ENCODE results near the gene SPG11. TPM values are rescaled to one million over a fixed set of nuclear protein-coding genes. Genes with fewer than 3 reads are reported as not detected.
A peak's percentile ranks its signal among the peaks of the same experiment; 100 is the strongest.

SPG11 gene
- total and polyA plus RNA-seq, 9 of the 15 experiments (the other 6 are each of a cell fraction or from before 2014, with no cell fraction given): 23.3 to 71.2 (median 45.6) TPM

GRCh38 chr15:44662478-44663409 is 718 bp downstream of the SPG11 start (continued):
- TF ChIP-seq SIN3A (IDR thresholded peaks at IDR 0.05; ENCODE audit: borderline replicate concordance in 2 of 2, control insufficient read depth in 1 of 2, low read depth in 2 of 2, low read length in 2 of 2) (peak in 1 of 2 experiments; percentile 87; a peak in 3 of 4 replicates), ELF2 (CRISPR knock-in tag; IDR thresholded peaks at IDR 0.05) (0 out of 2 replicates have a peak, but pooled peaks have one; percentile 15), ZC3H4 (CRISPR knock-in tag; IDR thresholded peaks at IDR 0.05; ENCODE audit: borderline replicate concordance) (no peak; the same call in 1 of the 2 replicates), ATF7 (IDR thresholded peaks at IDR 0.05) (peak; percentile 34; the same call in 1 of the 2 replicates), HOXB6 (CRISPR knock-in tag; IDR thresholded peaks at IDR 0.05; ENCODE audit: borderline replicate concordance) (no peak), FOXK2 (conservative IDR thresholded peaks at IDR 0.05 in 1 of 2, IDR thresholded peaks at IDR 0.05 in 1 of 2; ENCODE audit: low read depth in 2 of 2) (peak in 1 of 2 experiments; percentile 22; a peak in 1 of 4 replicates), CEBPG (CRISPR knock-in tag; IDR thresholded peaks at IDR 0.05) (no peak), CEBPG (tag; conservative IDR thresholded peaks at IDR 0.05 in 1 of 2, IDR thresholded peaks at IDR 0.05 in 1 of 2) (peak; percentile 18 to 53; a peak in 3 of 4 replicates), E2F3 (CRISPR knock-in tag; IDR thresholded peaks at IDR 0.05) (peak; percentile 63; the same call in 1 of the 2 replicates), SMARCC2 (IDR thresholded peaks at IDR 0.05; ENCODE audit: low read depth) (peak; percentile 17; the same call in 1 of the 2 replicates), FOS (IDR thresholded peaks at IDR 0.05; ENCODE audit: extremely low read depth, insufficient read length) (no peak), YY1 (IDR thresholded peaks at IDR 0.05; ENCODE audit: borderline replicate concordance in 1 of 3, control insufficient read depth in 1 of 3, extremely low read depth in 1 of 3, insufficient read depth in 3 of 3, insufficient read length in 1 of 3, insufficient replicate concordance in 2 of 3, low read depth in 1 of 3, low read length in 2 of 3) (peak in 2 of 3 experiments; percentile 48 to 57), SPI1 (IDR thresholded peaks at IDR 0.05; ENCODE audit: borderline replicate concordance, low read depth, low read length) (no peak), NRF1 (conservative IDR thresholded peaks at IDR 0.05 in 1 of 2, IDR thresholded peaks at IDR 0.05 in 1 of 2) (peak in 1 of 2 experiments; percentile 19; a peak in 1 of 4 replicates), POLR3A (IDR thresholded peaks at IDR 0.05; ENCODE audit: borderline replicate concordance, extremely low read depth, insufficient read depth, insufficient read length) (no peak)
- TF ChIP-seq, protein P1, sequence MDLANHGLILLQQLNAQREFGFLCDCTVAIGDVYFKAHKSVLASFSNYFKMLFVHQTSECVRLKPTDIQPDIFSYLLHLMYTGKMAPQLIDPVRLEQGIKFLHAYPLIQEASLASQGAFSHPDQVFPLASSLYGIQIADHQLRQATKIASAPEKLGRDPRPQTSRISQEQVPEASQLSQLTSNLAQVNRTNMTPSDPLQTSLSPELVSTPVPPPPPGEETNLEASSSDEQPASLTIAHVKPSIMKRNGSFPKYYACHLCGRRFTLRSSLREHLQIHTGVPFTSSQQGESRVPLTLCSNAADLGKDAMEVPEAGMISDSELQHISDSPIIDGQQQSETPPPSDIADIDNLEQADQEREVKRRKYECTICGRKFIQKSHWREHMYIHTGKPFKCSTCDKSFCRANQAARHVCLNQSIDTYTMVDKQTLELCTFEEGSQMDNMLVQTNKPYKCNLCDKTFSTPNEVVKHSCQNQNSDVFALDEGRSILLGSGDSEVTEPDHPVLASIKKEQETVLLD (IDR thresholded peaks at IDR 0.05): no peak
- TF ChIP-seq, protein P2, sequence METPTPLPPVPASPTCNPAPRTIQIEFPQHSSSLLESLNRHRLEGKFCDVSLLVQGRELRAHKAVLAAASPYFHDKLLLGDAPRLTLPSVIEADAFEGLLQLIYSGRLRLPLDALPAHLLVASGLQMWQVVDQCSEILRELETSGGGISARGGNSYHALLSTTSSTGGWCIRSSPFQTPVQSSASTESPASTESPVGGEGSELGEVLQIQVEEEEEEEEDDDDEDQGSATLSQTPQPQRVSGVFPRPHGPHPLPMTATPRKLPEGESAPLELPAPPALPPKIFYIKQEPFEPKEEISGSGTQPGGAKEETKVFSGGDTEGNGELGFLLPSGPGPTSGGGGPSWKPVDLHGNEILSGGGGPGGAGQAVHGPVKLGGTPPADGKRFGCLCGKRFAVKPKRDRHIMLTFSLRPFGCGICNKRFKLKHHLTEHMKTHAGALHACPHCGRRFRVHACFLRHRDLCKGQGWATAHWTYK (CRISPR knock-in tag; IDR thresholded peaks at IDR 0.05): no peak
- TF ChIP-seq, protein P3, sequence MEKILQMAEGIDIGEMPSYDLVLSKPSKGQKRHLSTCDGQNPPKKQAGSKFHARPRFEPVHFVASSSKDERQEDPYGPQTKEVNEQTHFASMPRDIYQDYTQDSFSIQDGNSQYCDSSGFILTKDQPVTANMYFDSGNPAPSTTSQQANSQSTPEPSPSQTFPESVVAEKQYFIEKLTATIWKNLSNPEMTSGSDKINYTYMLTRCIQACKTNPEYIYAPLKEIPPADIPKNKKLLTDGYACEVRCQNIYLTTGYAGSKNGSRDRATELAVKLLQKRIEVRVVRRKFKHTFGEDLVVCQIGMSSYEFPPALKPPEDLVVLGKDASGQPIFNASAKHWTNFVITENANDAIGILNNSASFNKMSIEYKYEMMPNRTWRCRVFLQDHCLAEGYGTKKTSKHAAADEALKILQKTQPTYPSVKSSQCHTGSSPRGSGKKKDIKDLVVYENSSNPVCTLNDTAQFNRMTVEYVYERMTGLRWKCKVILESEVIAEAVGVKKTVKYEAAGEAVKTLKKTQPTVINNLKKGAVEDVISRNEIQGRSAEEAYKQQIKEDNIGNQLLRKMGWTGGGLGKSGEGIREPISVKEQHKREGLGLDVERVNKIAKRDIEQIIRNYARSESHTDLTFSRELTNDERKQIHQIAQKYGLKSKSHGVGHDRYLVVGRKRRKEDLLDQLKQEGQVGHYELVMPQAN (IDR thresholded peaks at IDR 0.05; ENCODE audit: borderline replicate concordance): peak; percentile 77

Data from K562 (cell line).